ENCODE results near the gene AUTS2. TPM values are rescaled to one million over a fixed set of nuclear protein-coding genes. Genes with fewer than 3 reads are reported as not detected.

AUTS2 gene
- polyA plus RNA-seq, 1 experiment = 0.54 TPM

DNA sequence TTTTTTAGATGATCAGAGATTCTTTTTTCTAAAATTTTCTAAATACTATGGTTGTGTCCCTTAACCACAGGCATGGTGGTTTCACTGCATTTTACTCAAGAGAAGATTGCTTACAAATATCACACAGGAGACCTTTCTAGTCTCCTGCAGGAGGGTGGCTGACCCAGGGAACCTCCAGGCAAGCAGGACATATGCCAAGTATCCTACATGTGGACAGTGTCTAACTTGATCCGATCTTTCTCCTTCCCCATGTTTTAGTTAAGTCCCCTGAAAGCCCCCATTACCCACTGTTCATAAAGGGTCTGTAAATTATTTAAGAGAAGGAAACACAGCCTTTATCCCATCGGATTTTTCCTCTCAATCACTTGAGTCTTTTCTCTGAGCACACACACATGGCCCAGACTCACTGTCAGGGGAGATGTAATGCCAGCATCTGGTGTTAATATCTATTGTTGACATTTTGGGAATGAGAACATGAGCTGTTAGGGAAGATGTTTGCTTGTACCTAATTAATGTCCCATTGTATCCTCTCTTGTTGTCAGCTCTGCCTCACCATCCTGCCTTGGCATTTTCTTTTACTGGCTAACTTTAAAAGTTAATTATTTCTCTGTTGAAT lies 755.2 kb downstream of the AUTS2 start:
- ChIA-PET CTCF (no interaction called here), POLR2A (no interaction called here)
- TF ChIP-seq CTCF (IDR thresholded peaks at IDR 0.05; ENCODE audit: insufficient read depth, low read depth, low read length) = no peak

GRCh38 chr7:70353946-70354335 lies 755.7 kb downstream of the AUTS2 start:
- TF ChIP-seq CTCF (IDR thresholded peaks at IDR 0.05; ENCODE audit: insufficient read depth, low read depth, low read length) = no peak
- POLR2A ChIA-PET = no interaction called here
- CTCF ChIA-PET = no interaction called here

More for the DNA sequence above, 755.2 kb downstream of the AUTS2 start:
- Histone ChIP-seq H3K36me3 (ENCODE audit: control insufficient read depth, insufficient read depth, low read length) (no peaks in the 10 kb centered on the region), H3K4me3 (ENCODE audit: low read depth, low read length) (no peak overlapping the region), H3K27me3 (ENCODE audit: control insufficient read depth, insufficient read depth, low read length) (no peaks in the 10 kb centered on the region)
- DNase-seq (ENCODE audit: low read depth) = no peak

DNA sequence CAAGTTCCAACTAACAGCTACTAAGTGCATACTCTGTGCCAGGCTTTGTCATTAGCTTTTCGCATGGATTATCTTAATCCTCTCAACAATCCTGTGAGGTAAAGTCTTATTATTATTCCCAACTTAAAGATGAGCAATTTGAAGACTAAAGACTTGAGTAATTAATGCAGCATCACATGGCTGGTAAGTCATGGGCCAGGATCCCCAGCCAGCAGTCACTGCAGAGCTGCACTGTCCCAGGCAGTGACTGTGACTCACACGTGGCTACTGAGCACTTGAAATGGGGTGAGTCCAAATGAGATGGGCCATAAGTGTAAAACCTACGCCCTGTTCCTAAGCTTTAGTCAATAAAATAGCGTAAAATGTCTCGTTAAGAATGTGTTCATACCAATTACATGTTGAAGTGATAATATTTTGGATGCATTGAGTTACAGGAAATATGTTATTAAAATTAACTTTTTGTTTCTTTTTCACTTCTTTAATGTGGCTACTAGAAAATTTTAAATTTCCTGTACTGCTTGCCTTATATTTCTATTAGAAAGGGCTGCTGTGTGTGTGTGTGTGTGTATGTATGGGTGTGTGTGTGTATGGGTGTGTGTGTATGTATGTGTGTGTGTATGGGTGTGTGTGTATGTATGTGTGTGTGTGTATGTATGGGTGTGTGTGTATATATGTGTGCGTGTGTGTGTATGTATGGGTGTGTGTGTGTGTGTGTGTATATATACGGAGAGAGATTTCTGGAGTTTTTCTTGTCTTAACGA lies 756.3 kb downstream of the AUTS2 start:
- CTCF ChIA-PET = no interaction called here
- Histone ChIP-seq H3K27me3 (ENCODE audit: control insufficient read depth, insufficient read depth, low read length) (no peaks in the 10 kb centered on the region), H3K36me3 (ENCODE audit: control insufficient read depth, insufficient read depth, low read length) (no peaks in the 10 kb centered on the region), H3K4me3 (ENCODE audit: low read depth, low read length) (no peak overlapping the region)
- no peak for DNase-seq (ENCODE audit: low read depth)
- TF ChIP-seq CTCF (IDR thresholded peaks at IDR 0.05; ENCODE audit: insufficient read depth, low read depth, low read length) = no peak
- POLR2A ChIA-PET = no interaction called here

More at GRCh38 chr7:70353946-70354335, 755.7 kb downstream of the AUTS2 start:
- Histone ChIP-seq H3K4me3 (ENCODE audit: low read depth, low read length) (no peak overlapping the region), H3K36me3 (ENCODE audit: control insufficient read depth, insufficient read depth, low read length) (no peaks in the 10 kb centered on the region), H3K27me3 (ENCODE audit: control insufficient read depth, insufficient read depth, low read length) (no peaks in the 10 kb centered on the region)
- no peak for DNase-seq (ENCODE audit: low read depth)

DNA sequence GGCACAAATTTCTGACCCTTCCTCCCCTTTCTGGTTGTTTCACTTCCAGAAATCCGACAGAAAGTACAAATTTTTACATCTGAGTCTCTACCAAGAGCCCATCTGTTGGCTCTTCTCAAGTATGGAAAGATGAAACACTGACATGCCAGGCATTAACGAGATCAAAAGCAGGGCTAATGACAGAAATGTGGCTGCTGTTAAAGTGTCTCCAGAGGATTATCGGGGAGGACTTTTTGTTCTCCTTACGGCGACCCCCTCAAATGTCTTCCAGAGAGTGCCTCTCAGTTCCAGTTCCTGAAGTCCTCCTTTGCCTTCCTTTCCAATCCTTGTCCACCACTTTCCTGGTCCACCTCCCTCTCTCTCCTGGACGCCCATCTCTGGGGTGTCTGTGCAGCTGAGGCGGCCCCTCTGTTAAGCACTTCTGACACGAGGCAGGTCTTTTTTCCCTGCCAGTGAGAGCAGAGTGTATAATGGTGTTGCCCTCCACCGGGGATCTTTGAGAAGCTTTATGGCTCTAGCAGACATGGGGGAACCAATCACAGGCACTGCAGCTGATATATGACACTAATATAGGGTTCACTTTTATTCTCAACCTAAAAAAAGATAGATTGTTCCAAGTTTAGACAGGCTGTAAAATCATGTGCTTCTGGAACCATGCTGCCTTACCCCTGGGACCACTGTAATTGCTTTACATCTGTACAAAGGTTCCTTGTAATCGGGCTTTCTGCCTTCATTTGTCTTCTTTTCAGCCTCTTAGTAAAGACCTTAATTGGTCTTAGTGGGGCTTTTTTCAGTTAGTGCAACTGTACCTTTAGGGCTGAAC lies 757.1 kb downstream of the AUTS2 start:
- POLR2A ChIA-PET = no interaction called here
- CTCF ChIA-PET = no interaction called here

More for the DNA sequence above, 757.1 kb downstream of the AUTS2 start:
- TF ChIP-seq CTCF (IDR thresholded peaks at IDR 0.05; ENCODE audit: insufficient read depth, low read depth, low read length) = no peak
- Histone ChIP-seq H3K27me3 (ENCODE audit: control insufficient read depth, insufficient read depth, low read length) (no peaks in the 10 kb centered on the region), H3K36me3 (ENCODE audit: control insufficient read depth, insufficient read depth, low read length) (no peaks in the 10 kb centered on the region), H3K4me3 (ENCODE audit: low read depth, low read length) (no peak overlapping the region)
- DNase-seq (ENCODE audit: low read depth) = no peak

Data from BJ (cell line).